H9 (cell line): Measurements from ENCODE around the gene PRICKLE1. TPM values are rescaled to one million over a fixed set of nuclear protein-coding genes. Genes with fewer than 3 reads are reported as not detected.

Source experiments
- DNase-seq: peaks from one replicate; pipeline ENCODE4 v3.0.0-alpha.2; 2017
- H2AFZ ChIP-seq: one replicate; pipeline ENCODE4 v1.6.1; 2013; ENCODE audit warnings: mild to moderate bottlenecking, low read length, control low read depth, moderate library complexity
- H2AK5ac ChIP-seq: 2 replicates; pipeline ENCODE4 v1.6.1; 2013; ENCODE audit warnings: low read length, control low read depth, mixed read lengths; ENCODE audit not compliant: insufficient read length
- H2BK120ac ChIP-seq: one replicate; pipeline ENCODE4 v1.6.1; 2013; ENCODE audit warnings: low read depth, mild to moderate bottlenecking, low read length, control low read depth, inconsistent platforms; ENCODE audit not compliant: poor library complexity, severe bottlenecking
- H2BK12ac ChIP-seq: 2 replicates; pipeline ENCODE4 v1.6.1; 2013; ENCODE audit warnings: low read length, control low read depth, mixed read lengths, low read depth; ENCODE audit not compliant: insufficient read length
- H2BK15ac ChIP-seq: 2 replicates; pipeline ENCODE4 v1.6.1; 2013; ENCODE audit warnings: low read depth, low read length, control low read depth
- H2BK20ac ChIP-seq: one replicate; pipeline ENCODE4 v1.6.1; 2013; ENCODE audit warnings: low read depth, mild to moderate bottlenecking, low read length, control low read depth, inconsistent platforms; ENCODE audit not compliant: poor library complexity, severe bottlenecking
- H2BK5ac ChIP-seq: 2 replicates; pipeline ENCODE4 v1.6.1; 2013; ENCODE audit warnings: low read length, control low read depth, mixed read lengths; ENCODE audit not compliant: insufficient read length
- H3K14ac ChIP-seq: 2 replicates; pipeline ENCODE4 v1.6.1; 2013; ENCODE audit warnings: low read length, control low read depth; ENCODE audit not compliant: insufficient read depth
- H3K18ac ChIP-seq: 2 replicates; pipeline ENCODE4 v1.6.1; 2013; ENCODE audit warnings: low read depth, mild to moderate bottlenecking, mixed read lengths, low read length, control low read depth; ENCODE audit not compliant: insufficient read length
- H3K23ac ChIP-seq: 2 replicates; pipeline ENCODE4 v1.6.1; 2013; ENCODE audit warnings: low read length, control low read depth, mixed read lengths, low read depth; ENCODE audit not compliant: insufficient read length
- H3K23me2 ChIP-seq: 2 replicates; pipeline ENCODE4 v1.6.1; 2013; ENCODE audit warnings: low read depth, mild to moderate bottlenecking, mixed read lengths, low read length, control low read depth; ENCODE audit not compliant: insufficient read length, poor library complexity, severe bottlenecking
- H3K27ac ChIP-seq: 2 replicates; pipeline ENCODE4 v1.5.1; 2013; ENCODE audit warnings: low read length, control low read depth, mixed read lengths, low read depth; ENCODE audit not compliant: insufficient read length
- H3K27me3 ChIP-seq: 2 replicates; pipeline ENCODE4 v1.6.1; 2013; ENCODE audit warnings: low read length, control low read depth, inconsistent platforms; ENCODE audit not compliant: insufficient read depth
- H3K4ac ChIP-seq: 2 replicates; pipeline ENCODE4 v1.6.1; 2013; ENCODE audit warnings: low read depth, mild to moderate bottlenecking, control low read depth, inconsistent platforms, low read length, moderate library complexity
- H3K4me1 ChIP-seq: 2 replicates; pipeline ENCODE4 v1.6.1; 2013; ENCODE audit warnings: low read length, control low read depth, inconsistent platforms; ENCODE audit not compliant: insufficient read depth
- H3K4me2 ChIP-seq: 2 replicates; pipeline ENCODE4 v1.6.1; 2013; ENCODE audit warnings: low read length, control low read depth, mixed read lengths; ENCODE audit not compliant: insufficient read length, insufficient read depth
- H3K56ac ChIP-seq: 2 replicates; pipeline ENCODE4 v1.6.1; 2013; ENCODE audit warnings: low read depth, mild to moderate bottlenecking, mixed read lengths, low read length, control low read depth; ENCODE audit not compliant: insufficient read length
- H3K79me1 ChIP-seq: 2 replicates; pipeline ENCODE4 v1.6.1; 2013; ENCODE audit warnings: low read depth, mild to moderate bottlenecking, moderate library complexity, low read length, control low read depth, inconsistent platforms; ENCODE audit not compliant: insufficient read depth, poor library complexity, severe bottlenecking
- H3K79me2 ChIP-seq: 2 replicates; pipeline ENCODE4 v1.6.1; 2013; ENCODE audit warnings: low read length, control low read depth, inconsistent platforms; ENCODE audit not compliant: insufficient read depth
- H3K9ac ChIP-seq: 2 replicates; pipeline ENCODE4 v1.6.1; 2013; ENCODE audit warnings: low read length, control low read depth, mixed read lengths; ENCODE audit not compliant: insufficient read length; ENCODE audit errors: extremely low read depth
- H3K9me3 ChIP-seq: one replicate; pipeline ENCODE4 v1.6.1; 2013; ENCODE audit warnings: low read depth, low read length, inconsistent platforms; ENCODE audit not compliant: control insufficient read depth
- H3T11ph ChIP-seq: one replicate; pipeline ENCODE4 v1.6.1; 2013; ENCODE audit warnings: mild to moderate bottlenecking, low read length, control low read depth, inconsistent platforms
- H4K20me1 ChIP-seq: one replicate; pipeline ENCODE4 v1.6.1; 2013; ENCODE audit not compliant: control insufficient read depth, insufficient read length, insufficient read depth
- H4K5ac ChIP-seq: 2 replicates; pipeline ENCODE4 v1.6.1; 2013; ENCODE audit warnings: low read depth, mild to moderate bottlenecking, mixed read lengths, low read length, control low read depth; ENCODE audit not compliant: insufficient read length
- H4K8ac ChIP-seq: replicated peaks from 2 replicates; pipeline ENCODE4 v1.6.1; 2013; ENCODE audit warnings: low read length, control low read depth, mixed read lengths, low read depth; ENCODE audit not compliant: insufficient read length
- H4K91ac ChIP-seq: 2 replicates; pipeline ENCODE4 v1.6.1; 2013; ENCODE audit warnings: low read depth, mild to moderate bottlenecking, moderate library complexity, mixed read lengths, low read length, control low read depth; ENCODE audit not compliant: insufficient read length
- H3K27ac Mint-ChIP-seq, 3 experiments: 2 replicates in 2 of 3; 3 replicates in 1 of 3; pipeline ENCODE4 v1.8.0; 2020 to 2021; ENCODE audit warnings: mixed read lengths in 3 of 3, mild to moderate bottlenecking in 1 of 3, moderate library complexity in 1 of 3
- H3K27me3 Mint-ChIP-seq: 2 replicates; pipeline ENCODE4 v1.8.0; 2021; ENCODE audit warnings: low read depth, mild to moderate bottlenecking, moderate library complexity, mixed read lengths
- H3K36me3 Mint-ChIP-seq, 3 experiments: 2 replicates in 2 of 3; 3 replicates in 1 of 3; pipeline ENCODE4 v1.8.0; 2020 to 2021; ENCODE audit warnings: low read depth in 3 of 3, mixed read lengths in 3 of 3; ENCODE audit not compliant: insufficient read depth in 1 of 3
- H3K4me1 Mint-ChIP-seq, 2 experiments: 2 replicates each; pipeline ENCODE4 v1.8.0; 2020; ENCODE audit warnings: mixed read lengths in 2 of 2
- H3K4me3 Mint-ChIP-seq, 2 experiments: 2 replicates in 1 of 2; 3 replicates in 1 of 2; pipeline ENCODE4 v1.8.0; 2020 to 2021; ENCODE audit warnings: mild to moderate bottlenecking in 2 of 2, mixed read lengths in 2 of 2, moderate library complexity in 1 of 2
- H3K9me3 Mint-ChIP-seq, 2 experiments: 2 replicates in 1 of 2; 3 replicates in 1 of 2; pipeline ENCODE4 v1.8.0; 2020; ENCODE audit warnings: mild to moderate bottlenecking in 2 of 2, mixed read lengths in 2 of 2, moderate library complexity in 1 of 2
- WGBS: extraction: QIAGEN DNeasy Blood & Tissue Kit; methylation state at CpG from one replicate; pipeline ENCODE4 v1.1.7; 2013; ENCODE audit warnings: missing lambda C conversion rate, low lambda C conversion rate, mixed read lengths; ENCODE audit not compliant: insufficient read length; ENCODE audit errors: extremely low coverage; 5-methylcytosine and 5-hydroxymethylcytosine counted together
- total RNA-seq: library from RNA; stranded (reverse); gene quantifications from 2 replicates; pipeline ENCODE4 v1.2.1, GENCODE V29; 2021
- TF ChIP-seq, protein P1 (sequence below): fragments of 200-600 bp; sonication (generic); conservative IDR thresholded peaks from 3 replicates; pipeline ENCODE4 v1.8.0; 2021; ENCODE audit warnings: antibody characterized with exemption, mild to moderate bottlenecking

Gene PRICKLE1
- total RNA-seq, 1 experiment from 2014 or later: 20.5 TPM

DNA sequence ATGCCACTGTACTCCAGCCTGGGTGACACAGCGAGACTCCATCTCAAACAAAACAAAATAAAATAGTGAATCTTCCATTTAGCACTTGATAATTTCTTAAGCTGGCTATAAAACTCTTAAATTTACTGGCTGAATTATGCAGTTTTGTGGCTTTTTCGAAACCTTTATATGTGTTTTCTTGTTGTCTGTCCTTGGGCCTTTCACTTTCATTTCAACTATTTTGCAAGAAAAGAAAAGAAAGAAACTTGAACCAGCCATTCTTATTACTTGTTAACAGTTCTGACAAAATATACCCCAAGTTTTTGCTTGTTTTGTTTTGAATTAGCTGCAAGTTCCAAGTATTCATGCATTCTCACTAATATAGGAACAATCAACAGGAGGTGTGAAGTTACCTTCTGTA is 42.8 kb downstream of the PRICKLE1 start:
- no peak overlapping the region for H2BK120ac ChIP-seq
- H3K9ac ChIP-seq: no peak overlapping the region
- H3T11ph ChIP-seq: no peak overlapping the region
- no peak overlapping the region for H3K27ac ChIP-seq
- H3K56ac ChIP-seq: no peak overlapping the region
- no peak overlapping the region for H4K91ac ChIP-seq
- H3K79me2 ChIP-seq: no peaks in the 10 kb centered on the region
- TF ChIP-seq, protein P1, sequence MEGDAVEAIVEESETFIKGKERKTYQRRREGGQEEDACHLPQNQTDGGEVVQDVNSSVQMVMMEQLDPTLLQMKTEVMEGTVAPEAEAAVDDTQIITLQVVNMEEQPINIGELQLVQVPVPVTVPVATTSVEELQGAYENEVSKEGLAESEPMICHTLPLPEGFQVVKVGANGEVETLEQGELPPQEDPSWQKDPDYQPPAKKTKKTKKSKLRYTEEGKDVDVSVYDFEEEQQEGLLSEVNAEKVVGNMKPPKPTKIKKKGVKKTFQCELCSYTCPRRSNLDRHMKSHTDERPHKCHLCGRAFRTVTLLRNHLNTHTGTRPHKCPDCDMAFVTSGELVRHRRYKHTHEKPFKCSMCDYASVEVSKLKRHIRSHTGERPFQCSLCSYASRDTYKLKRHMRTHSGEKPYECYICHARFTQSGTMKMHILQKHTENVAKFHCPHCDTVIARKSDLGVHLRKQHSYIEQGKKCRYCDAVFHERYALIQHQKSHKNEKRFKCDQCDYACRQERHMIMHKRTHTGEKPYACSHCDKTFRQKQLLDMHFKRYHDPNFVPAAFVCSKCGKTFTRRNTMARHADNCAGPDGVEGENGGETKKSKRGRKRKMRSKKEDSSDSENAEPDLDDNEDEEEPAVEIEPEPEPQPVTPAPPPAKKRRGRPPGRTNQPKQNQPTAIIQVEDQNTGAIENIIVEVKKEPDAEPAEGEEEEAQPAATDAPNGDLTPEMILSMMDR: no peak
- no peak overlapping the region for H3K4ac ChIP-seq
- no peaks in the 10 kb centered on the region for H3K9me3 Mint-ChIP-seq
- H4K20me1 ChIP-seq: no peaks in the 10 kb centered on the region
- H4K8ac ChIP-seq: no peak overlapping the region
- H3K4me3 Mint-ChIP-seq: no peak overlapping the region
- H3K23ac ChIP-seq: no peak overlapping the region
- no peaks in the 10 kb centered on the region for H3K9me3 ChIP-seq
- H3K79me1 ChIP-seq: no peaks in the 10 kb centered on the region
- peaks cover 45% of the 10 kb centered on the region for H3K27me3 Mint-ChIP-seq
- WGBS: no CpG with 5 or more reads among the region's 2 CpGs
- H3K4me1 ChIP-seq: 0 out of 2 replicates have a peak, but pooled peaks cover 4% of the 10 kb centered on the region
- peaks cover 4 to 5% of the 10 kb centered on the region in 2 experiments; a peak in 2 of 4 replicates for H3K4me1 Mint-ChIP-seq
- H3K27ac Mint-ChIP-seq: peak overlapping the region in 1 of 3 experiments; percentile 84; a peak in 1 of 7 replicates
- H3K14ac ChIP-seq: no peak overlapping the region
- no peak for DNase-seq
- H2AFZ ChIP-seq: no peak overlapping the region
- H3K27me3 ChIP-seq: peaks cover 6% of the 10 kb centered on the region; the same call in 1 of the 2 replicates
- H2AK5ac ChIP-seq: no peak overlapping the region
- no peaks in the 10 kb centered on the region for H3K36me3 Mint-ChIP-seq
- no peaks in the 10 kb centered on the region for H3K23me2 ChIP-seq
- no peak overlapping the region for H3K18ac ChIP-seq
- no peak overlapping the region for H4K5ac ChIP-seq
- H2BK12ac ChIP-seq: no peak overlapping the region
- no peak overlapping the region for H2BK15ac ChIP-seq
- H2BK5ac ChIP-seq: no peak overlapping the region
- no peak overlapping the region for H3K4me2 ChIP-seq
- no peak overlapping the region for H2BK20ac ChIP-seq
